A549 treated with DMSO at 1 μM for 4 hours (cell line): ENCODE results near the gene LYVE1. TPM values are rescaled to one million over a fixed set of nuclear protein-coding genes. Genes with fewer than 3 reads are reported as not detected.

ENCODE experiments used
- total RNA-seq: library from RNA; stranded (reverse); fragments of 200-300 nt; extraction: Qiagen RNA extraction; gene quantifications from 5 replicates; pipeline ENCODE4 v1.2.3, GENCODE V29; 2022; ENCODE audit warnings: low read depth

LYVE1 gene
- 0.03 to 0.17 TPM (median 0.05 TPM) in 3 of 5 replicates, not detected in the others for total RNA-seq

GRCh38 chr11:10568486-10568941 is at the start of gene LYVE1:
LYVE1 (minus strand) TSS chr11:10568665; CDS start chr11:10568532, 133 bp downstream.

GRCh38 chr11:10540915-10541560 is 27.4 kb downstream of the LYVE1 start, which contains the start of gene RNF141:
RNF141 (minus strand) TSS chr11:10541187; CDS start chr11:10534158, 7,029 bp downstream.

Other genes starting within 250 kb of the LYVE1 start
- 8.5 to 11.1 TPM (median 9.1 TPM) in 5 replicates for gene AMPD3, start 113.4 kb downstream of the LYVE1 start, total RNA-seq
- 17.8 to 25.8 TPM (median 23.4 TPM) in 5 replicates for gene RNF141, start 27.5 kb downstream of the LYVE1 start, total RNA-seq
- 0.02 to 0.08 TPM (median 0.05 TPM) in 3 of 5 replicates, not detected in the others for gene IRAG1, start 125.1 kb upstream of the LYVE1 start, total RNA-seq
- 23.0 to 27.8 TPM (median 27.2 TPM) in 5 replicates for gene CTR9, start 182.6 kb upstream of the LYVE1 start, total RNA-seq
- 647 to 900 TPM (median 748 TPM) in 5 replicates for gene EIF4G2, start 240.3 kb upstream of the LYVE1 start, total RNA-seq